GM10266 (cell line): ENCODE results near the gene TMEM164.

Experiments
- DNase-seq: peaks from one replicate; pipeline ENCODE4 v3.0.0; 2012; ENCODE audit errors: extremely low spot score
- CTCF ChIP-seq: IDR thresholded peaks from 2 replicates; pipeline ENCODE4 v1.5.1; 2012; ENCODE audit warnings: mild to moderate bottlenecking, low read depth; ENCODE audit not compliant: control insufficient read depth, insufficient read depth; ENCODE audit errors: missing control alignments

Gene TMEM164

GRCh38 chrX:110208092-110208491 lies 205.2 kb downstream of the TMEM164 start:
- DNase-seq: no peak
- no peak for TF ChIP-seq CTCF

- no peak for DNase-seq
- TF ChIP-seq CTCF: no peak
These were observed 207.7 kb downstream of the TMEM164 start for GRCh38 chrX:110210417-110211139.

GRCh38 chrX:110211340-110211739 lies 208.4 kb downstream of the TMEM164 start:
- no peak for DNase-seq
- TF ChIP-seq CTCF: no peak

GRCh38 chrX:110212299-110212698 lies 209.4 kb downstream of the TMEM164 start:
- no peak for DNase-seq
- TF ChIP-seq CTCF: no peak

GRCh38 chrX:110213183-110213582 lies 210.3 kb downstream of the TMEM164 start:
- DNase-seq: no peak
- no peak for TF ChIP-seq CTCF

- no peak for TF ChIP-seq CTCF
- no peak for DNase-seq
These were observed 211.8 kb downstream of the TMEM164 start for GRCh38 chrX:110214684-110215083.

GRCh38 chrX:110215411-110215810 lies 212.5 kb downstream of the TMEM164 start:
- TF ChIP-seq CTCF: no peak
- no peak for DNase-seq
